A549 (cell line): ENCODE measurements around the gene AMIGO1. TPM values are rescaled to one million over a fixed set of nuclear protein-coding genes. Genes with fewer than 3 reads are reported as not detected.
A peak's percentile ranks its signal among the peaks of the same experiment; 100 is the strongest.

Experiments used
- ATAC-seq, 2 experiments: fragments of 200-7000 bp in 1 of 2; fragments of >200 bp in 1 of 2; cut with Nextera tagmentation in 1 of 2; cut with Tn5 transposase in 1 of 2; 3 replicates each; pipeline versions ENCODE4 v1.8.0 to v1.9.1; 2018 to 2020; ENCODE audit warnings: mild to moderate bottlenecking in 1 of 2, moderate library complexity in 1 of 2
- CTCF ChIA-PET: fragments of 300-600 bp; sonication (Branson Sonifier 250); formaldehyde crosslinking; extraction: SDS; loops from one replicate; lab custom pipeline; 2021; ENCODE audit warnings: antibody characterized with exemption, inconsistent platforms; lab: Yijun Ruan, JAX
- POLR2A ChIA-PET: fragments of 350-600 bp; formaldehyde crosslinking; extraction: SDS; loops from one replicate; lab custom pipeline; 2021; ENCODE audit warnings: antibody characterized with exemption, inconsistent platforms; lab: Yijun Ruan, JAX
- DNase-seq, 2 experiments: peaks; one replicate each; pipeline versions ENCODE4 v3.0.0 to v3.0.0-alpha.2; 2011 to 2016; ENCODE audit warnings: low read depth in 1 of 2, low spot score in 1 of 2
- FAIRE-seq: peaks from 2 replicates; lab custom pipeline; 2011; peaks lifted over from hg19 to GRCh38; lab: Jason Lieb, UNC
- H3K27ac ChIP-seq, 2 experiments: fragments of >200 bp; sonication (Bioruptor Twin); formaldehyde crosslinking; 3 replicates each; pipeline ENCODE4 v1.5.1; 2016 to 2017
- H3K4me1 ChIP-seq: fragments of >200 bp; sonication (Bioruptor Twin); formaldehyde crosslinking; 3 replicates; pipeline ENCODE4 v1.6.1; 2016
- H3K4me2 ChIP-seq: fragments of >200 bp; sonication (Bioruptor Twin); formaldehyde crosslinking; 3 replicates; pipeline ENCODE4 v1.6.1; 2016
- H3K4me3 ChIP-seq: fragments of >200 bp; sonication (Bioruptor Twin); formaldehyde crosslinking; 3 replicates; pipeline ENCODE4 v1.5.1; 2016
- H3K9me3 ChIP-seq: fragments of >200 bp; sonication (Bioruptor Twin); formaldehyde crosslinking; 3 replicates; pipeline ENCODE4 v1.6.1; 2016
- ATOH8 ChIP-seq: fragments of 250-450 bp; sonication (Bioruptor Pico); IDR thresholded peaks from 2 replicates; pipeline ENCODE4 v1.5.0; 2020; ENCODE audit warnings: low read depth, mild to moderate bottlenecking, moderate library complexity
- EHF ChIP-seq: fragments of 250-450 bp; sonication (Bioruptor Pico); IDR thresholded peaks from 2 replicates; pipeline ENCODE4 v1.5.0; 2020; ENCODE audit warnings: mild to moderate bottlenecking
- ESRRA ChIP-seq: fragments of 150-350 bp; IDR thresholded peaks from 2 replicates; pipeline ENCODE4 v1.6.1; 2014; ENCODE audit warnings: mild to moderate bottlenecking, low read length, borderline replicate concordance
- FOSB ChIP-seq: fragments of 250-450 bp; sonication (Bioruptor Pico); IDR thresholded peaks from 2 replicates; pipeline ENCODE4 v1.5.0; 2020; ENCODE audit warnings: mild to moderate bottlenecking, moderate library complexity
- FOSL2 ChIP-seq, 2 experiments: fragments of 450-650 bp in 1 of 2; fragments of >200 bp in 1 of 2; sonication (Bioruptor Twin) in 1 of 2; formaldehyde crosslinking; IDR thresholded peaks; 2 replicates each; pipeline versions ENCODE4 v1.5.0 to v1.6.1; 2016 to 2020; ENCODE audit warnings: mild to moderate bottlenecking in 1 of 2, moderate library complexity in 1 of 2
- HEYL ChIP-seq: fragments of 250-450 bp; sonication (Bioruptor Pico); IDR thresholded peaks from 2 replicates; pipeline ENCODE4 v1.8.0; 2021; ENCODE audit warnings: mild to moderate bottlenecking, moderate library complexity
- HMGXB4 ChIP-seq: fragments of 250-450 bp; sonication (Bioruptor Pico); IDR thresholded peaks from 2 replicates; pipeline ENCODE4 v1.5.0; 2021; ENCODE audit warnings: mild to moderate bottlenecking, moderate library complexity, borderline replicate concordance
- JUNB ChIP-seq: fragments of >200 bp; sonication (Bioruptor Twin); formaldehyde crosslinking; IDR thresholded peaks from 2 replicates; pipeline ENCODE4 v1.6.1; 2016
- POLR2A ChIP-seq: IDR thresholded peaks from 2 replicates; pipeline ENCODE4 v1.6.1; 2012; ENCODE audit warnings: mild to moderate bottlenecking, low read length
- POLR2AphosphoS2 ChIP-seq: conservative IDR thresholded peaks from 2 replicates; pipeline ENCODE4 v1.6.1; 2012; ENCODE audit warnings: low read length, improper control_type of control experiment, inconsistent platforms
- RARB ChIP-seq: fragments of 250-450 bp; sonication (Bioruptor Pico); IDR thresholded peaks from 2 replicates; pipeline ENCODE4 v1.8.0; 2021; ENCODE audit warnings: mild to moderate bottlenecking, moderate library complexity
- ZFP36 ChIP-seq: fragments of 450-650 bp; IDR thresholded peaks from 2 replicates; pipeline ENCODE4 v1.6.1; 2014; ENCODE audit warnings: borderline replicate concordance; ENCODE audit not compliant: partially characterized antibody
- WGBS: methylation state at CpG from one replicate; pipeline ENCODE4 v1.1.6; 2017; ENCODE audit errors: missing lambda C conversion rate; 5-methylcytosine and 5-hydroxymethylcytosine counted together
- polyA plus RNA-seq, 4 experiments: library from polyadenylated mRNA; depleted of rRNA in 3 of 4; stranded (reverse); fragments of >200 nt; fragmentation: RNase III in 1 of 4; extraction: RNeasy Plus Mini Kit Qiagen cat#74134 plus additional on column Dnase treatment in 1 of 4; gene quantifications; 2 replicates in 3 of 4; 3 replicates in 1 of 4; pipeline ENCODE4 v1.2.3, GENCODE V29; 2011 to 2017
- TF ChIP-seq, protein P1 (sequence below): IDR thresholded peaks from 2 replicates; pipeline ENCODE4 v1.6.1; 2012
- TF ChIP-seq, protein P2 (sequence below): IDR thresholded peaks from 2 replicates; pipeline ENCODE4 v1.6.1; 2012

The AMIGO1 gene
- polyA plus RNA-seq, 2 of the 4 experiments (the other 2 are of a cell fraction): 0.43 to 1.2 TPM

GRCh38 chr1:109513110-109513710 is 3.7 kb upstream of the AMIGO1 start:
- ChIA-PET POLR2A (no interaction called here), CTCF (interaction anchor here (1.1 to 16.9 kb wide), 4 partner anchors 17 to 22 kb away, joined by 3 to 232 read pairs (median 5); partner anchors contain the start of gene CYB561D1)
- no peak for ATAC-seq
- Histone ChIP-seq H3K9me3 (no peaks in the 10 kb centered on the region), H3K4me1 (peaks cover 4% of the 10 kb centered on the region; the same call in 1 of the 3 replicates), H3K4me3 (no peak overlapping the region), H3K27ac (no peak overlapping the region), H3K4me2 (no peak overlapping the region)
- 51% methylated on average over 2 of the region's 2 CpGs for WGBS
- DNase-seq: no peak
- FAIRE-seq: no peak
- TF ChIP-seq ATOH8 (CRISPR knock-in tag) (no peak), POLR2A (no peak), HMGXB4 (CRISPR knock-in tag) (no peak), ESRRA (no peak), JUNB (no peak), POLR2AphosphoS2 (no peak), FOSB (no peak), FOSL2 (IDR thresholded peaks at IDR 0.05) (no peak), FOSL2 (CRISPR knock-in tag; IDR thresholded peaks at IDR 0.05) (no peak), EHF (CRISPR knock-in tag) (no peak)
- TF ChIP-seq, protein P1, sequence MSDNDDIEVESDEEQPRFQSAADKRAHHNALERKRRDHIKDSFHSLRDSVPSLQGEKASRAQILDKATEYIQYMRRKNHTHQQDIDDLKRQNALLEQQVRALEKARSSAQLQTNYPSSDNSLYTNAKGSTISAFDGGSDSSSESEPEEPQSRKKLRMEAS: no peak
- TF ChIP-seq, protein P2, sequence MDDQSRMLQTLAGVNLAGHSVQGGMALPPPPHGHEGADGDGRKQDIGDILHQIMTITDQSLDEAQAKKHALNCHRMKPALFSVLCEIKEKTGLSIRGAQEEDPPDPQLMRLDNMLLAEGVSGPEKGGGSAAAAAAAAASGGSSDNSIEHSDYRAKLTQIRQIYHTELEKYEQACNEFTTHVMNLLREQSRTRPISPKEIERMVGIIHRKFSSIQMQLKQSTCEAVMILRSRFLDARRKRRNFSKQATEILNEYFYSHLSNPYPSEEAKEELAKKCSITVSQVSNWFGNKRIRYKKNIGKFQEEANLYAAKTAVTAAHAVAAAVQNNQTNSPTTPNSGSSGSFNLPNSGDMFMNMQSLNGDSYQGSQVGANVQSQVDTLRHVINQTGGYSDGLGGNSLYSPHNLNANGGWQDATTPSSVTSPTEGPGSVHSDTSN: no peak

- peak overlapping the region; percentile 99 for H3K4me2 ChIP-seq
- no peak for TF ChIP-seq HMGXB4 (CRISPR knock-in tag)
- no peak for TF ChIP-seq RARB (CRISPR knock-in tag)
- no peak for TF ChIP-seq HEYL
- no peak for TF ChIP-seq ZFP36
- TF ChIP-seq, protein P2: no peak
- peak overlapping the region; percentile 63; the same call in 2 of the 3 replicates for H3K4me3 ChIP-seq
- H3K4me1 ChIP-seq: peaks cover 4% of the 10 kb centered on the region; the same call in 1 of the 3 replicates
- ATAC-seq (no peak; a peak in 1 of 6 replicates), DNase-seq (no peak), FAIRE-seq (no peak)
- H3K27ac ChIP-seq: peak overlapping the region in 1 of 2 experiments; percentile 93; a peak in 1 of 6 replicates
- WGBS: 81% methylated on average over 7 of the region's 7 CpGs
- ChIA-PET CTCF (interaction anchor here (0.7 to 16.9 kb wide), 5 partner anchors 9 to 245 kb away, joined by 4 to 232 read pairs (median 22); partner anchors contain the start of gene CYB561D1), POLR2A (no interaction called here)
- H3K9me3 ChIP-seq: no peaks in the 10 kb centered on the region
These were observed 703 bp downstream of the AMIGO1 start for GRCh38 chr1:109508873-109509175.
